Measurements from ENCODE around the gene LRCH4. TPM values are rescaled to one million over a fixed set of nuclear protein-coding genes. Genes with fewer than 3 reads are reported as not detected.

The LRCH4 gene
- 10 to 100 TPM; 57.2 to 71.0 (median 63.9) TPM for total RNA-seq
- long read RNA-seq, donor 1, transcript LRCH4-201 (18 exons, 2,552 nt): major isoform, 19 of 52 reads
- long read RNA-seq, donor 1, partial matches to known transcripts: 17 of 52 reads
- long read RNA-seq, donor 1, other reads (novel, unspliced or antisense): 16 of 52 reads
- long read RNA-seq, donor 2, partial matches to known transcripts: 1 of 4 reads
- long read RNA-seq, donor 2, other reads (novel, unspliced or antisense): 2 of 4 reads

DNA sequence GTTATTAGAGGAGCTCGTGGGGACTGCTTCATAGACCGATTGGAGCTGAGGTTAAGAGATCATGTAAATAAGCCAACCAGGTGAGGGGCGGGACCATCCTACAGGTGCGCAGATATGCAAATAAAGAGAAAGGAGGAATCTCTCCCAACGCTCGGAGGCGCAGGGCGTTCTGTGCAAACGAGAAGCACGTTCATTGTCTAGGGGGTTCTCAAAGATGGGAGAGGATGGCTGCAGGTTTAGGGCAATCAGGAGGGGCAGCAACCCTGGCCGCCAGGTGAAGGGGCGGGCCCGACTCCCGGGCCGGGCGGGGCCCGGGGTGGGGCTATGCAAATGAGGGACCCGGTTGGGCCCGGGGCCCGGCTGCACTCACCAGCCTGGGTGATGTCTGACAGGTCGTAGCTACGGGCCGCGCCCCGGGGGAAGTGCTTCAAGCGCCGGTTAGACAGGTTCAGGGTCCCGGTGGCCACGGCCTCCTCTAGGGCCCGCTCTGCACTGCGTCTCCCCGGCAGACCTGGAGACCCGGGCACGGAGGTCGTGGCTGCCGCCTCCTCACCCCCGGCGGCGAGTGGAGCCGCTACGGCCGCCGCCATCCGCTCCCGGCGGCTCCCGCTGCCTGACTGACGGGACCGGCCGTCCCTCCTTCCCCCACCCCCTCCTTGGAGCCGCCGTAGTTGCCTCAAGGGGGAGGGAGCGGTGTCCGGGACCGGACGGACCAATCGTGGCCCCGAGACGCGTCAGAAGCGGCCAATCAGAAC lies at the start of gene LRCH4:
Gene LRCH4 (minus strand): TSS at position 619 of the 755 bp plus-strand sequence. CDS start 29 bp downstream, at position 590.
- ATAC-seq: peak; percentile 85
- Histone ChIP-seq H3K36me3 (ENCODE audit: low read depth) (peaks cover 8% of the 10 kb centered on the region), H3K4me1 (ENCODE audit: low read depth) (peaks cover 31% of the 10 kb centered on the region), H3K4me3 (peak within 1 kb of the TSS; percentile 98), H3K9me3 (no peaks in the 10 kb centered on the region)
- TF ChIP-seq CTCF (IDR thresholded peaks at IDR 0.05): no peak
- intact Hi-C loops (cut with DNase I, micrococcal nuclease): no loop called here
- DNase-seq: peak; percentile 85 to 88 (median 87)

- intact Hi-C loops (cut with DNase I, micrococcal nuclease): no loop called here
- ATAC-seq (peak; percentile 81), DNase-seq (peak; percentile 55 to 77 (median 77))
- H3K9me3 ChIP-seq: no peaks in the 10 kb centered on the region
- no peak overlapping the region for H3K4me3 ChIP-seq
- no peaks in the 10 kb centered on the region for H3K36me3 ChIP-seq (ENCODE audit: low read depth)
- H3K4me1 ChIP-seq (ENCODE audit: low read depth): peaks cover 3% of the 10 kb centered on the region
- no peak for TF ChIP-seq CTCF (IDR thresholded peaks at IDR 0.05)
Measured at GRCh38 chr7:100632951-100633717, 47.2 kb upstream of the LRCH4 start.

- no peaks in the 10 kb centered on the region for H3K9me3 ChIP-seq
- ATAC-seq: no peak
Measured at GRCh38 chr7:100630066-100630465, 44.1 kb upstream of the LRCH4 start.

GRCh38 chr7:100629117-100629716 lies 43.3 kb upstream of the LRCH4 start:
- no peaks in the 10 kb centered on the region for H3K9me3 ChIP-seq
- no peaks in the 10 kb centered on the region for H3K36me3 ChIP-seq (ENCODE audit: low read depth)
- DNase-seq (peak in 1 of 3 donors; percentile 48), ATAC-seq (no peak)
- intact Hi-C loops (cut with DNase I, micrococcal nuclease): no loop called here
- no peak overlapping the region for H3K4me3 ChIP-seq
- TF ChIP-seq CTCF (IDR thresholded peaks at IDR 0.05): no peak
- peaks cover 7% of the 10 kb centered on the region for H3K4me1 ChIP-seq (ENCODE audit: low read depth)

More at GRCh38 chr7:100630066-100630465, 44.1 kb upstream of the LRCH4 start:
- H3K36me3 ChIP-seq (ENCODE audit: low read depth): no peaks in the 10 kb centered on the region
- no peak for DNase-seq
- no peak overlapping the region for H3K4me3 ChIP-seq
- TF ChIP-seq CTCF (IDR thresholded peaks at IDR 0.05): no peak
- intact Hi-C loops (cut with DNase I, micrococcal nuclease): no loop called here
- H3K4me1 ChIP-seq (ENCODE audit: low read depth): peaks cover 7% of the 10 kb centered on the region

- ATAC-seq: no peak
Measured at GRCh38 chr7:100627238-100627549, 41.3 kb upstream of the LRCH4 start.

More at GRCh38 chr7:100627238-100627549, 41.3 kb upstream of the LRCH4 start:
- intact Hi-C loops (cut with DNase I, micrococcal nuclease): no loop called here
- peak in 1 of 3 donors; percentile 38 for DNase-seq
- no peak for TF ChIP-seq CTCF (IDR thresholded peaks at IDR 0.05)
- Histone ChIP-seq H3K4me3 (no peak overlapping the region), H3K9me3 (no peaks in the 10 kb centered on the region), H3K36me3 (ENCODE audit: low read depth) (no peaks in the 10 kb centered on the region), H3K4me1 (ENCODE audit: low read depth) (peaks cover 4% of the 10 kb centered on the region)
